GM19239 (cell line): Measurements from ENCODE around the gene NEURL2.
"Not testable (repeated sequence)": the region's sequence is repeated elsewhere in the genome, so short reads cannot be mapped to it uniquely, and the experiment has no call there.

Source experiments
- DNase-seq: peaks from one replicate; pipeline ENCODE4 v3.0.0; 2011; ENCODE audit warnings: low spot score; ENCODE audit not compliant: insufficient read length
- FAIRE-seq: peaks from 2 replicates; lab custom pipeline; 2011; peaks lifted over from hg19 to GRCh38; lab: Jason Lieb, UNC

The NEURL2 gene

GRCh38 chr20:45902199-45902701 lies 11.2 kb upstream of the NEURL2 start:
- no peak for DNase-seq
- FAIRE-seq = no peak

GRCh38 chr20:45901332-45901731 lies 10.3 kb upstream of the NEURL2 start:
- not testable (repeated sequence) for FAIRE-seq, DNase-seq

GRCh38 chr20:45899046-45899835 lies 8.2 kb upstream of the NEURL2 start:
- no peak for FAIRE-seq
- DNase-seq = no peak

GRCh38 chr20:45898285-45898684 lies 7.3 kb upstream of the NEURL2 start:
- no peak for DNase-seq
- no peak for FAIRE-seq

GRCh38 chr20:45897692-45898091 lies 6.7 kb upstream of the NEURL2 start:
- FAIRE-seq = no peak
- DNase-seq = no peak

GRCh38 chr20:45897289-45897688 lies 6.3 kb upstream of the NEURL2 start:
- no peak for FAIRE-seq

GRCh38 chr20:45896641-45897161 lies 5.7 kb upstream of the NEURL2 start:
- DNase-seq (no peak), FAIRE-seq (no peak)

More at GRCh38 chr20:45897289-45897688, 6.3 kb upstream of the NEURL2 start:
- DNase-seq = no peak

GRCh38 chr20:45894797-45895196 lies 3.8 kb upstream of the NEURL2 start:
- FAIRE-seq (no peak), DNase-seq (no peak)

- FAIRE-seq (no peak), DNase-seq (no peak)
Observed at GRCh38 chr20:45893831-45894230, 2.8 kb upstream of the NEURL2 start.

- DNase-seq (no peak), FAIRE-seq (no peak)
Observed at GRCh38 chr20:45892828-45893500, 2.0 kb upstream of the NEURL2 start.

- no peak for FAIRE-seq
- DNase-seq = no peak
Observed at GRCh38 chr20:45892049-45892825, 1.2 kb upstream of the NEURL2 start.

GRCh38 chr20:45890077-45890984 lies 677 bp downstream of the NEURL2 start:
- FAIRE-seq = peak; percentile 33
- DNase-seq = no peak

GRCh38 chr20:45888681-45889080 lies 2.3 kb downstream of the NEURL2 start:
- FAIRE-seq (no peak), DNase-seq (no peak)

GRCh38 chr20:45887346-45887715 lies 3.7 kb downstream of the NEURL2 start, which contains the start of gene SPATA25:
Gene SPATA25 (minus strand): TSS chr20:45887622. CDS start chr20:45887590, 32 bp downstream.
- FAIRE-seq (no peak), DNase-seq (no peak)

- no peak for DNase-seq
- no peak for FAIRE-seq
Observed at GRCh38 chr20:45886590-45887345, 4.2 kb downstream of the NEURL2 start.

- no peak for FAIRE-seq
Observed at GRCh38 chr20:45883100-45883469, 7.9 kb downstream of the NEURL2 start.

GRCh38 chr20:45882469-45883099 lies 8.4 kb downstream of the NEURL2 start:
- no peak for DNase-seq
- FAIRE-seq = no peak

More at GRCh38 chr20:45883100-45883469, 7.9 kb downstream of the NEURL2 start:
- DNase-seq = no peak
